Sigmoid colon (tissue), 7 donors: ENCODE measurements around the gene TFR2. TPM values are rescaled to one million over a fixed set of nuclear protein-coding genes. Genes with fewer than 3 reads are reported as not detected.

ENCODE experiments used
- DNase-seq: peaks from one replicate; pipeline ENCODE4 v3.0.0-alpha.2; 2019
- H3K27ac ChIP-seq, 4 donors: fragments of 200-600 bp; sonication (generic); one replicate each; pipeline ENCODE4 v1.5.1; 2016 to 2019; ENCODE audit warnings: mild to moderate bottlenecking in 1 of 4
- H3K27me3 ChIP-seq, 3 donors: fragments of 200-600 bp; sonication (generic); one replicate each; pipeline ENCODE4 v1.5.1; 2019; ENCODE audit warnings: mild to moderate bottlenecking in 1 of 3
- H3K36me3 ChIP-seq, 4 donors: fragments of 200-600 bp; sonication (generic); one replicate each; pipeline ENCODE4 v1.5.1; 2016 to 2019
- H3K4me1 ChIP-seq, 4 donors: fragments of 200-600 bp; sonication (generic); one replicate each; pipeline ENCODE4 v1.5.1; 2017 to 2019
- H3K4me3 ChIP-seq, 4 donors: fragments of 200-600 bp; sonication (generic); one replicate each; pipeline ENCODE4 v1.5.1; 2017 to 2019; ENCODE audit warnings: mild to moderate bottlenecking in 2 of 4, moderate library complexity in 1 of 4
- H3K9me3 ChIP-seq, 4 donors: fragments of 200-600 bp in 3 of 4; sonication (generic) in 3 of 4; one replicate each; pipeline versions ENCODE4 v1.5.1 to v1.6.1; 2013 to 2019
- CTCF ChIP-seq, 4 experiments: fragments of 450-650 bp in 3 of 4; fragments of 200-600 bp in 1 of 4; IDR thresholded peaks; one replicate each; pipeline ENCODE4 v1.5.1; 2016 to 2019; ENCODE audit warnings: antibody characterized with exemption in 4 of 4, mild to moderate bottlenecking in 3 of 4, moderate library complexity in 2 of 4
- EP300 ChIP-seq, 4 donors: sonication (generic); formaldehyde crosslinking; IDR thresholded peaks; one replicate each; pipeline ENCODE4 v1.6.1; 2017; ENCODE audit warnings: antibody characterized with exemption in 4 of 4
- POLR2A ChIP-seq, 2 donors: fragments of 450-650 bp; IDR thresholded peaks; one replicate each; pipeline ENCODE4 v1.6.1; 2016; ENCODE audit warnings: antibody characterized with exemption in 2 of 2, mild to moderate bottlenecking in 2 of 2, moderate library complexity in 2 of 2
- POLR2AphosphoS5 ChIP-seq, 4 donors: sonication (generic); formaldehyde crosslinking; IDR thresholded peaks; one replicate each; pipeline ENCODE4 v1.6.1; 2017; ENCODE audit warnings: antibody characterized with exemption in 4 of 4
- WGBS, 2 donors: extraction: QIAGEN DNeasy Blood & Tissue Kit; methylation state at CpG; one replicate each; pipeline ENCODE4 v1.1.7; 2013; 5-methylcytosine and 5-hydroxymethylcytosine counted together
- intact Hi-C: fragments of 100-400 bp; cut with DNase I; formaldehyde crosslinking; loops from one replicate; pipeline ENCODE4 v1.15.1; 2023
- polyA plus RNA-seq, 3 donors: library from polyadenylated mRNA; stranded (reverse); fragments of 200-250 nt; gene quantifications; one replicate each; pipeline ENCODE4 v1.2.3, GENCODE V29; 2013
- total RNA-seq, 4 donors: library from RNA; depleted of rRNA; stranded (reverse); fragments of >200 nt; gene quantifications; one replicate each; pipeline ENCODE4 v1.1.0, GENCODE V29; 2016
- donor health status: healthy with polysubstance abuse.
- donor health status: Bipolar disorder and iron deficiency.
- donor health status: healthy.

Gene TFR2
- total and polyA plus RNA-seq, 7 donors = 0.71 to 2.2 TPM; not detected in 5

- WGBS, 2 donors = 74 to 88% methylated on average over 15 of the region's 15 CpGs
- peaks cover 0 to 13% (median 11%) of the 10 kb centered on the region in 4 donors for H3K4me1 ChIP-seq
- intact Hi-C loops = no loop called here
- no peak overlapping the region for H3K4me3 ChIP-seq
- no peaks in the 10 kb centered on the region for H3K36me3 ChIP-seq
- TF ChIP-seq EP300 (IDR thresholded peaks at IDR 0.05) = no peak
- TF ChIP-seq CTCF (IDR thresholded peaks at IDR 0.05) = no peak
- TF ChIP-seq POLR2A (IDR thresholded peaks at IDR 0.05) = no peak
- no peak for TF ChIP-seq POLR2AphosphoS5 (IDR thresholded peaks at IDR 0.05)
- H3K27ac ChIP-seq = no peak overlapping the region
- H3K9me3 ChIP-seq = no peaks in the 10 kb centered on the region
- no peak for DNase-seq
- H3K27me3 ChIP-seq = peaks cover 0 to 11% (median 8%) of the 10 kb centered on the region in 3 donors
These were observed 17.2 kb downstream of the TFR2 start for GRCh38 chr7:100623951-100624824.

GRCh38 chr7:100621554-100621953 lies 19.8 kb downstream of the TFR2 start:
- H3K27me3 ChIP-seq = peaks cover 0 to 2% (median 0%) of the 10 kb centered on the region in 3 donors
- H3K9me3 ChIP-seq = no peaks in the 10 kb centered on the region
- no peak for DNase-seq
- no peak overlapping the region for H3K27ac ChIP-seq
- H3K4me1 ChIP-seq = peaks cover 0 to 6% (median 5%) of the 10 kb centered on the region in 4 donors
- WGBS, 2 donors = 81 to 87% methylated on average over 8 of the region's 8 CpGs
- TF ChIP-seq POLR2A (IDR thresholded peaks at IDR 0.05) (no peak), POLR2AphosphoS5 (IDR thresholded peaks at IDR 0.05) (no peak), EP300 (IDR thresholded peaks at IDR 0.05) (no peak), CTCF (IDR thresholded peaks at IDR 0.05) (no peak)
- no peak overlapping the region for H3K4me3 ChIP-seq
- no peaks in the 10 kb centered on the region for H3K36me3 ChIP-seq
- intact Hi-C loops = no loop called here

GRCh38 chr7:100620804-100621203 lies 20.5 kb downstream of the TFR2 start:
- 95 to 96% methylated on average over 23 of the region's 23 CpGs for WGBS, 2 donors
- H3K4me1 ChIP-seq = no peaks in the 10 kb centered on the region
- DNase-seq = no peak
- H3K27me3 ChIP-seq = no peaks in the 10 kb centered on the region
- intact Hi-C loops = no loop called here
- H3K4me3 ChIP-seq = no peak overlapping the region
- TF ChIP-seq POLR2AphosphoS5 (IDR thresholded peaks at IDR 0.05) = no peak
- TF ChIP-seq CTCF (IDR thresholded peaks at IDR 0.05) = no peak
- TF ChIP-seq POLR2A (IDR thresholded peaks at IDR 0.05) = no peak
- TF ChIP-seq EP300 (IDR thresholded peaks at IDR 0.05) = no peak
- H3K27ac ChIP-seq = no peak overlapping the region
- no peaks in the 10 kb centered on the region for H3K36me3 ChIP-seq
- H3K9me3 ChIP-seq = no peaks in the 10 kb centered on the region

GRCh38 chr7:100620239-100620638 lies 21.1 kb downstream of the TFR2 start:
- Histone ChIP-seq H3K4me3 (no peak overlapping the region), H3K9me3 (no peaks in the 10 kb centered on the region), H3K27me3 (no peaks in the 10 kb centered on the region), H3K4me1 (no peaks in the 10 kb centered on the region), H3K27ac (no peak overlapping the region), H3K36me3 (peaks cover 0 to 5% (median 0%) of the 10 kb centered on the region in 4 donors)
- intact Hi-C loops = no loop called here
- WGBS, 2 donors = 92 to 93% methylated on average over 6 of the region's 6 CpGs
- TF ChIP-seq POLR2AphosphoS5 (IDR thresholded peaks at IDR 0.05) = no peak
- no peak for TF ChIP-seq EP300 (IDR thresholded peaks at IDR 0.05)
- TF ChIP-seq POLR2A (IDR thresholded peaks at IDR 0.05) = no peak
- no peak for TF ChIP-seq CTCF (IDR thresholded peaks at IDR 0.05)
- no peak for DNase-seq
